Measurements from ENCODE around the gene DPYSL3. TPM values are rescaled to one million over a fixed set of nuclear protein-coding genes. Genes with fewer than 3 reads are reported as not detected.

Gene DPYSL3
- total and polyA plus RNA-seq, 4 donors, result 200 to 624 (median 447) TPM

DNA sequence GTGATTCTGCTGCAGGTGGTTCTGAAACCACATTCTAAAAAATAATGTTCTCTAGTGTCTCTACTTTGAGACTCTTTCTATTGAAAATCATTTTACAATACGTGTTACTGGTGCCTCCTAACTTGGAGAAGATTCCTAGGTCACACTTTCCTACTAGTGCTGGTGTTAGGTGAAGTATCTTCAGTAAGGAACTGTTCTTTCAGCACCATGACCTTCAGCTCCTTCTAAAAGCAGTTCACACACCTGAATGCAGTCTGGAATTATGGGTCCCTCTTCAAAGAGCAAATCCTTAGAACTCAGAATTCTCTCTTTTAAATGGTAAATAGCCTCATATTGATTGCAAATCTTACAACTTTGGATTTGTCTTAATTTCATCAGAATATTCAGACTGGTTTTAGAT is 10.6 kb upstream of the DPYSL3 start:
- WGBS (ENCODE audit: insufficient coverage), result no CpG with 5 or more reads among the region's 1 CpG
- Histone ChIP-seq H3K4me3 (ENCODE audit: low read depth, low read length) (no peak overlapping the region), H3K27me3 (ENCODE audit: control insufficient read depth, insufficient read depth, low read length) (no peaks in the 10 kb centered on the region), H3K9me3 (ENCODE audit: control insufficient read depth, insufficient read depth, low read length) (no peaks in the 10 kb centered on the region), H3K36me3 (ENCODE audit: control insufficient read depth, insufficient read depth, low read length) (no peaks in the 10 kb centered on the region), H3K4me1 (ENCODE audit: control insufficient read depth, insufficient read depth, low read length) (no peaks in the 10 kb centered on the region), H3K27ac (ENCODE audit: low read depth, low read length) (no peak overlapping the region)
- no peak for DNase-seq (ENCODE audit: low read depth in 4 of 6, low spot score in 6 of 6)

DNA sequence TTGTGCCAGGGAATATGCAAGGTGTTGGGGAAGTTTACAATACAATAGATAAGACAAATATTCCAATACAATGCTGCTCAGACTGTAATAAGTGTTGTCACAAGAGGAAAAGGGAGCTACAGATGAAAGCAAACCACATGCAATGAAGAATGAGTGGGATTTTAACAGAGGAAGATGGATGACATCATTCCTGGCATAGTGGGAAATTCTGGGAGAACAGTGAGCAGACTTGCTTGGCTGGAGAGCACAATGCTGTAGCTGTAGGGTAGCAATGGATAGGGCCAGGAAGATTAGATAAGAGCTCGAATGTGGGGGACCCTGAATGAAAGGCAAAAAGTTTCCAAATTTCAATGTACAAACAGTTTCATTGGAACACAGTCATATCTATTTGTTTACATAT is 9.5 kb upstream of the DPYSL3 start:
- H3K27ac ChIP-seq (ENCODE audit: low read depth, low read length), result no peak overlapping the region
- no CpG with 5 or more reads among the region's 1 CpG for WGBS (ENCODE audit: insufficient coverage)
- H3K9me3 ChIP-seq (ENCODE audit: control insufficient read depth, insufficient read depth, low read length), result no peaks in the 10 kb centered on the region
- no peaks in the 10 kb centered on the region for H3K27me3 ChIP-seq (ENCODE audit: control insufficient read depth, insufficient read depth, low read length)
- no peak overlapping the region for H3K4me3 ChIP-seq (ENCODE audit: low read depth, low read length)
- no peaks in the 10 kb centered on the region for H3K36me3 ChIP-seq (ENCODE audit: control insufficient read depth, insufficient read depth, low read length)
- no peak for DNase-seq (ENCODE audit: low read depth in 4 of 6, low spot score in 6 of 6)
- no peaks in the 10 kb centered on the region for H3K4me1 ChIP-seq (ENCODE audit: control insufficient read depth, insufficient read depth, low read length)

DNA sequence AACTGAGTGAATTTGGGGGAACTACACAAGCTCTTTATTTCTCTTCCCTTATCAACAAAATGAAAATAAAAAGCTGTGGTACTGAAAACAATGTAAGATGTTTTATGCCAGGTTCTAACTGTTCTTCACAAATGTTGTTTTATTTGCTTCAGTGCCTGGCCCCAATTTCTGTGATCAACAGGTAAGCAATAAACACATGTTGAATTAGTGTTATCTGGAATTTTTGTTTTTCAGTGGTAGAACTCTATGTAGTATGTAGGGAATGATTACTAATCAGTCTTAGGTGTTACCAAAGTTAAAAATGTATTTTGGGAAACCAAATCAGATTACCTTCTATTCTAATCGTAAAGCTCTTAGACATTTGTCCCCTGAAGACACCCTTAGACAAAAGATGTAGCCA is 7.5 kb upstream of the DPYSL3 start:
- no peaks in the 10 kb centered on the region for H3K9me3 ChIP-seq (ENCODE audit: control insufficient read depth, insufficient read depth, low read length)
- no peak overlapping the region for H3K4me3 ChIP-seq (ENCODE audit: low read depth, low read length)
- H3K27ac ChIP-seq (ENCODE audit: low read depth, low read length), result no peak overlapping the region
- no CpG with 5 or more reads among the region's 1 CpG for WGBS (ENCODE audit: insufficient coverage)
- H3K27me3 ChIP-seq (ENCODE audit: control insufficient read depth, insufficient read depth, low read length), result no peaks in the 10 kb centered on the region
- no peaks in the 10 kb centered on the region for H3K36me3 ChIP-seq (ENCODE audit: control insufficient read depth, insufficient read depth, low read length)
- no peaks in the 10 kb centered on the region for H3K4me1 ChIP-seq (ENCODE audit: control insufficient read depth, insufficient read depth, low read length)
- no peak for DNase-seq (ENCODE audit: low read depth in 4 of 6, low spot score in 6 of 6)

DNA sequence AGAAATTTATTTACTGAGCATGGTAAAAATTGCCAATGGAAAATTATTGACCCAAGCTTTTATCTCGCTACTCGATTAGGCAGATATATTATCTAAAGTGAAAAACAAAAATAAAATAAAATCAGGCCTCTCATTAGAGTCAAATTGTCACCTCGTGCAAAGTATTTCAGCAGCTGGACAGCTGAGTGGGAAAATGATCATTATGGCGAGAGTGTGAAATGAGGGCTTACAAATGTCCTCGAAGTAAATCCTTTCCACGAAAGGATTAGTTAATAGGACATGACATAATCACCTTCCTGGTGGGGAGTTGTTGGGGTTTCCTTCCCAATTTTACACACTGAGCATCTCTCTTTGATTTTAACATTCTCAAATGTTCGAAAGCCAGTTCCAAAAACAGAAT is 5.4 kb upstream of the DPYSL3 start:
- WGBS (ENCODE audit: insufficient coverage), result 33% methylated on average over 1 of the region's 7 CpGs
- no peak overlapping the region for H3K27ac ChIP-seq (ENCODE audit: low read depth, low read length)
- H3K36me3 ChIP-seq (ENCODE audit: control insufficient read depth, insufficient read depth, low read length), result no peaks in the 10 kb centered on the region
- peaks cover under 1% of the 10 kb centered on the region for H3K4me1 ChIP-seq (ENCODE audit: control insufficient read depth, insufficient read depth, low read length)
- no peak for DNase-seq (ENCODE audit: low read depth in 4 of 6, low spot score in 6 of 6)
- no peaks in the 10 kb centered on the region for H3K9me3 ChIP-seq (ENCODE audit: control insufficient read depth, insufficient read depth, low read length)
- H3K4me3 ChIP-seq (ENCODE audit: low read depth, low read length), result no peak overlapping the region
- H3K27me3 ChIP-seq (ENCODE audit: control insufficient read depth, insufficient read depth, low read length), result no peaks in the 10 kb centered on the region

DNA sequence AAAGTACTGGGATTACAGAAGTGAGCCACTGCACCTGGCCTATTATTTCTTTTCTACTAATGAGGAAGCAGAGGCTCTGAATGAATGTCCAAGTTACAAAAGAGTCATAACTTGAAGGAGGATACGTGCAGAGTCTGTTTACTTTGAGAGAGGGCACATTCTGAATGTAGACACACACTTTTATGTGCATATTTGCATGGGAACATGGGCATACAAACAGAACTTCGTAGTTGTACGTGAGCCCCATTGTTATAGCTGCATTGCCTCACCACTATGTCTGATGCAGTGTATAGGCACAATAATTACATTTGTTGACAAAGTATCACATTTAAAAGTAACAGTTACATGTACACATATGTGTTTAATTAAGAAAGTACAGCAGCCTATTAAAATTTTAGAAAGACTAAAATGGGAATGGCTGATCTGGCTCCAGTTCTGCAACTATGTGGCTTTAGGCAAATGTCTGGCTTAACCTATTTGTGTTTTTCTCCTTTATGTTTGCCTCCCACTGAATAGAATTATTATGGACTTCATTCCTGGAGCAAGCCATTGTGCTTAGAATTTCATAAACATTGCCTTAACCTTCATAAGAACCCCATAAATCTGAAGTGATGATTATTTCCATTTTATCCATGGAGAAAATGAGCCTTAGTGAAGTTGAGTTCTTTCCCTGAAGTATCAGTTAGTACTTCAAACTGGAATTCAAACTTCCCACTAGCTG is 3.0 kb upstream of the DPYSL3 start:
- H3K4me1 ChIP-seq (ENCODE audit: control insufficient read depth, insufficient read depth, low read length), result peaks cover 16% of the 10 kb centered on the region
- WGBS (ENCODE audit: insufficient coverage), result no CpG with 5 or more reads among the region's 3 CpGs

DNA sequence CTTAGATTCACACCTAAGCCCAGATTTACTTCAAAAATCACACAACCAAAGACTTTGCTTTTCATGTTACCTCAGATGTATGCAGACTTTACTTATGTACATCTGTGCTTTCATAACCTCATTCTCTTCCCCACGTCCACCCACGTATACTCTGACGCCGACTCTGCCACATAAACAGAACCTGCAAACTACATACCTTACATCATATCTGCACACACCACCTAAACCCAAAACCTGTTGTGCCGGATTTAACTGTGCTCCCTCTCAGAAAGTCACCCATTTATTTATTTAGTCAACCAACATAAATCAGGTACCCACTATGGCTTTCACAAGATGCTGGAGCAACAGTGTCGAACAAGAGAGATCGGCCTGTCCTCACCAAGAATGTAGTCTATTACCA is 1.0 kb upstream of the DPYSL3 start:
- no peak overlapping the region for H3K27ac ChIP-seq (ENCODE audit: low read depth, low read length)
- H3K4me1 ChIP-seq (ENCODE audit: control insufficient read depth, insufficient read depth, low read length), result peaks cover 16% of the 10 kb centered on the region
- H3K27me3 ChIP-seq (ENCODE audit: control insufficient read depth, insufficient read depth, low read length), result no peaks in the 10 kb centered on the region
- H3K36me3 ChIP-seq (ENCODE audit: control insufficient read depth, insufficient read depth, low read length), result no peaks in the 10 kb centered on the region
- H3K4me3 ChIP-seq (ENCODE audit: low read depth, low read length), result no peak overlapping the region
- WGBS (ENCODE audit: insufficient coverage), result 100% methylated on average over 7 of the region's 7 CpGs
- no peaks in the 10 kb centered on the region for H3K9me3 ChIP-seq (ENCODE audit: control insufficient read depth, insufficient read depth, low read length)
- no peak for DNase-seq (ENCODE audit: low read depth in 4 of 6, low spot score in 6 of 6)

More for the DNA sequence above, 3.0 kb upstream of the DPYSL3 start:
- H3K4me3 ChIP-seq (ENCODE audit: low read depth, low read length), result no peak overlapping the region
- no peaks in the 10 kb centered on the region for H3K27me3 ChIP-seq (ENCODE audit: control insufficient read depth, insufficient read depth, low read length)
- no peak for DNase-seq (ENCODE audit: low read depth in 4 of 6, low spot score in 6 of 6)
- H3K27ac ChIP-seq (ENCODE audit: low read depth, low read length), result no peak overlapping the region
- no peaks in the 10 kb centered on the region for H3K36me3 ChIP-seq (ENCODE audit: control insufficient read depth, insufficient read depth, low read length)
- no peaks in the 10 kb centered on the region for H3K9me3 ChIP-seq (ENCODE audit: control insufficient read depth, insufficient read depth, low read length)

DNA sequence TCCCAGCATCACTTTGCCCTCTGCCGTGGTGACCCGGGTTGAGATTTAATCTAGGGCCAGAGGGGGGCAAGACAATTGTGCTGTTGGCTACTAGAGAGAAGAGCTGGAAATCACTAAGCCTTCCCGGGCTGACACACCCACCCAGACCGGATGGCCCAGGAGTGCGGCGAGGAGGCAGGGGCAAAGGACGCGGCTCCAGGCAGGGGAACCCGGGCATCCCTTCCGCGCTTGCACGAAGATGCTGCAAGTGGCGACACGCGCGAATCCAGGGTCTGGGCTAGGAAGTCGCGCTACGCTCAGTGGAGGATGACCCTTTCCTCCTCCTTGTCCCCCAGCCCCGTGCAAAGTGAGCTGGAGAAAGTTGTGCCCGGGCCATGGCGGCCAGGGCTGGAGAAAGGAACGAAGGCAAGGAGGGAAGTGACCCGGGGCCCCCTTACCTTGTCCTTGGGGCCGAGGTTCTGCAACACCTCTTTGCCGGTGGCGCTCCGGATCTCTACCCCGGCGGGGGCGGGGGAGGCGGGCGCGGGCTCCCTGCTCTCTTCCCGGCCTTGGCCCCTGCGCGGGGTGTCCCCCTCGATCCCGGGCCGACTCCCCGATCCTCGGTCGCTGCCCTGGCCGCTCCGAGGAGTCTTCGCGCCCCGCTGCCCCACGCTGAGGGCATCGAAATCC is 693 bp downstream of the DPYSL3 start:
- no peaks in the 10 kb centered on the region for H3K9me3 ChIP-seq (ENCODE audit: control insufficient read depth, insufficient read depth, low read length)
- H3K36me3 ChIP-seq (ENCODE audit: control insufficient read depth, insufficient read depth, low read length), result no peaks in the 10 kb centered on the region
- H3K4me1 ChIP-seq (ENCODE audit: control insufficient read depth, insufficient read depth, low read length), result peaks cover 16% of the 10 kb centered on the region
- no peaks in the 10 kb centered on the region for H3K27me3 ChIP-seq (ENCODE audit: control insufficient read depth, insufficient read depth, low read length)
- peak overlapping the region; percentile 85 for H3K27ac ChIP-seq (ENCODE audit: low read depth, low read length)
- WGBS (ENCODE audit: insufficient coverage), result under 1% methylated on average over 45 of the region's 50 CpGs
- H3K4me3 ChIP-seq (ENCODE audit: low read depth, low read length), result peak overlapping the region; percentile 79
- DNase-seq (ENCODE audit: low read depth in 4 of 6, low spot score in 6 of 6), result peak in 2 of 6 donors; percentile 38 to 55

DNA sequence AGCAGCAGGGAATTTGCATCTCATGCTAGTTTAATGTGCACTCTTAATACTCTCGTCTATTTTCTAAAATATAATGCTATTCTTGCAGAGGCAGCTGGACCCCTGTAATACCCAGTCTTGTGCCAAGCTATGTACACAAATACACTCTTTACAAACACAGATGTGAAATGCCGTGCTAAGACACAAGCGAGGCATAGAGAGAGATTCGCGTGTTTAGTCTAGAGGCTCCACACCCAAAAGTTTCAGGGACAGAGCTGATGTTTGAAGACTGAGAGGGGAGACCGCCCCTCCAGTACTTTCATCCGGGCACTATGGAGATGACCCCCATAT is 1.2 kb downstream of the DPYSL3 start:
- Histone ChIP-seq H3K4me3 (ENCODE audit: low read depth, low read length) (peak overlapping the region; percentile 79), H3K27ac (ENCODE audit: low read depth, low read length) (peak overlapping the region; percentile 85), H3K4me1 (ENCODE audit: control insufficient read depth, insufficient read depth, low read length) (peaks cover 16% of the 10 kb centered on the region), H3K27me3 (ENCODE audit: control insufficient read depth, insufficient read depth, low read length) (no peaks in the 10 kb centered on the region), H3K36me3 (ENCODE audit: control insufficient read depth, insufficient read depth, low read length) (no peaks in the 10 kb centered on the region), H3K9me3 (ENCODE audit: control insufficient read depth, insufficient read depth, low read length) (no peaks in the 10 kb centered on the region)
- 16% methylated on average over 4 of the region's 7 CpGs for WGBS (ENCODE audit: insufficient coverage)
- DNase-seq (ENCODE audit: low read depth in 4 of 6, low spot score in 6 of 6), result peak in 2 of 6 donors; percentile 38 to 58

DNA sequence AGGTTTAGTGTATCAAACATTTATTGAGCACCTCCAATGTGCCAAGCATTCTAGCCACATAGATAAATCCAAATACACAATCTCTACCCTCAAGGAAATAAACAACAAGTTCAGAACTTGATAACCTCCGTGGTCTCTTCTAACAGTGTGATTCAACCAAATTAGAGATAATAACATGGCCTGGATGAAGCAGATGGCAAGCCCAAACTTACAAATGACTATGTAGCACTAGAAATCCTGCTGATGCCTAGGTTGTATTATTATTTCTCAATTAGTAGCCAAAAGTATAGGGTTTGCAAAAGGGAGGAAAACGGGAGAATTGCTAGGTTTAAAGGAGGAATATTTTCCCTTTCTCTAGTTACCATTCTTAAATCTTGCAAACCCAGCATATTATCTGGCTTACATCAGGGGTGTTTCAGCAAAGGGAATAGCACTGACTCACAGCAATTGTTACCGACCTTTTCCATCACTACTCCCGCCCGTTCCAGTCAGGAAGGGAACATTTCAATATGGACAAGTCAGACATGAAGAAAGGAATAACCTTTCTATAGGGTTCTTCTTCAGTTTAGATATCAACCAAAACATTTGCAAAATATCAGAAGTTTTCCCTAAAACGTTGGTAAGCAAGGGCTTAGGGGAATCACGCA is 2.3 kb downstream of the DPYSL3 start:
- H3K9me3 ChIP-seq (ENCODE audit: control insufficient read depth, insufficient read depth, low read length), result no peaks in the 10 kb centered on the region
- H3K36me3 ChIP-seq (ENCODE audit: control insufficient read depth, insufficient read depth, low read length), result no peaks in the 10 kb centered on the region
- H3K27me3 ChIP-seq (ENCODE audit: control insufficient read depth, insufficient read depth, low read length), result no peaks in the 10 kb centered on the region
- H3K4me1 ChIP-seq (ENCODE audit: control insufficient read depth, insufficient read depth, low read length), result peaks cover 16% of the 10 kb centered on the region
- H3K27ac ChIP-seq (ENCODE audit: low read depth, low read length), result peak overlapping the region; percentile 85
- peak overlapping the region; percentile 79 for H3K4me3 ChIP-seq (ENCODE audit: low read depth, low read length)
- DNase-seq (ENCODE audit: low read depth in 4 of 6, low spot score in 6 of 6), result peak in 1 of 6 donors; percentile 12
- no CpG with 5 or more reads among the region's 7 CpGs for WGBS (ENCODE audit: insufficient coverage)
